Panc1 (cell line): ENCODE data around the gene ELAC1. TPM values are rescaled to one million over a fixed set of nuclear protein-coding genes. Genes with fewer than 3 reads are reported as not detected.

Experiments used
- ATAC-seq: fragments of 200-7000 bp; cut with Tn5 transposase; 2 replicates; pipeline ENCODE4 v1.9.1; 2020; ENCODE audit warnings: mild to moderate bottlenecking, moderate library complexity
- BruUV-seq: library from RNA; stranded (reverse); fragments of 400-500 nt; replicated peaks from 2 replicates; lab custom pipeline; 2021; lab: Mats Ljungman, UMichigan
- CTCF ChIA-PET: fragments of 300-600 bp; sonication (Branson Sonifier 250); formaldehyde crosslinking; loops from one replicate; lab custom pipeline; 2022; ENCODE audit warnings: antibody characterized with exemption; lab: Charles Lee
- POLR2A ChIA-PET: fragments of 300-600 bp; sonication (Branson Sonifier 250); formaldehyde crosslinking; loops from one replicate; lab custom pipeline; 2022; ENCODE audit warnings: antibody characterized with exemption; lab: Charles Lee
- DNase-seq: peaks from one replicate; pipeline ENCODE4 v3.0.0-alpha.2; 2010; ENCODE audit warnings: low read depth, low spot score
- H3K27ac ChIP-seq: 2 replicates; pipeline ENCODE4 v1.5.1; 2011; ENCODE audit warnings: mild to moderate bottlenecking, low read length, inconsistent platforms
- H3K27me3 ChIP-seq: fragments of 200-500 bp; sonication (Bioruptor generic); 2 replicates; pipeline ENCODE4 v1.6.0; 2014; ENCODE audit warnings: low read length, inconsistent platforms; ENCODE audit not compliant: control insufficient read depth, insufficient read depth
- H3K36me3 ChIP-seq: fragments of 200-500 bp; sonication (Bioruptor generic); 2 replicates; pipeline ENCODE4 v1.5.1; 2014; ENCODE audit warnings: inconsistent platforms, mild to moderate bottlenecking, low read length, moderate library complexity; ENCODE audit not compliant: control insufficient read depth, insufficient read depth
- H3K4me1 ChIP-seq: 2 replicates; pipeline ENCODE4 v1.5.1; 2011; ENCODE audit warnings: inconsistent platforms, mild to moderate bottlenecking, low read length, moderate library complexity; ENCODE audit not compliant: control insufficient read depth, insufficient read depth
- H3K4me3 ChIP-seq, 2 experiments: 2 replicates each; pipeline ENCODE4 v1.5.1; 2011 to 2012; ENCODE audit warnings: low read depth in 2 of 2, low read length in 2 of 2, mild to moderate bottlenecking in 2 of 2, inconsistent platforms in 1 of 2, moderate library complexity in 1 of 2
- H3K9me3 ChIP-seq: fragments of 200-500 bp; sonication (Bioruptor generic); 2 replicates; pipeline ENCODE4 v1.5.1; 2014; ENCODE audit warnings: low read depth, mild to moderate bottlenecking, inconsistent platforms, low read length, moderate library complexity; ENCODE audit not compliant: control insufficient read depth, insufficient read depth
- CTCF ChIP-seq: fragments of 450-650 bp; IDR thresholded peaks from 2 replicates; pipeline ENCODE4 v1.5.1; 2017; ENCODE audit warnings: mild to moderate bottlenecking
- POLR2AphosphoS5 ChIP-seq: IDR thresholded peaks from 2 replicates; pipeline ENCODE4 v1.6.1; 2012; ENCODE audit warnings: mild to moderate bottlenecking, low read depth, low read length, moderate library complexity
- REST ChIP-seq, 2 experiments: IDR thresholded peaks; 2 replicates each; pipeline ENCODE4 v1.6.1; 2011 to 2012; ENCODE audit warnings: low read depth in 2 of 2, control low read depth in 1 of 2, low read length in 1 of 2, mild to moderate bottlenecking in 1 of 2, moderate library complexity in 1 of 2; ENCODE audit not compliant: insufficient read depth in 1 of 2
- SIN3A ChIP-seq: IDR thresholded peaks from 2 replicates; pipeline ENCODE4 v1.6.1; 2012; ENCODE audit warnings: low read depth, mild to moderate bottlenecking, low read length, moderate library complexity, borderline replicate concordance; ENCODE audit not compliant: insufficient read depth
- TCF7L2 ChIP-seq: IDR thresholded peaks from 2 replicates; pipeline ENCODE4 v1.6.1; 2011; ENCODE audit warnings: mild to moderate bottlenecking, low read depth, low read length, inconsistent platforms
- in situ Hi-C: cut with HindIII; loops from 2 replicates; pipeline ENCODE4 v1.10.0; 2016; ENCODE audit warnings: low sequenced_read_pairs, low pct_unique_long_range_greater_than_20kb
- intact Hi-C: fragments of 100-400 bp; cut with micrococcal nuclease; formaldehyde crosslinking; loops from one replicate; pipeline ENCODE4 v1.10.0; 2022; ENCODE audit not compliant: unreplicated experiment
- total RNA-seq: library from RNA; stranded (reverse); gene quantifications from one replicate; pipeline ENCODE4 v1.2.1, GENCODE V29; 2021; ENCODE audit not compliant: unreplicated experiment

ELAC1 gene
- total RNA-seq, 1 experiment from 2014 or later = 4.6 TPM

- TF ChIP-seq TCF7L2 (no peak), POLR2AphosphoS5 (no peak), CTCF (no peak), REST (IDR thresholded peaks at IDR 0.05; ENCODE audit: insufficient read depth in 1 of 2, low read depth in 2 of 2, low read length in 1 of 2) (no peak), SIN3A (no peak)
- no peaks in the 10 kb centered on the region for H3K9me3 ChIP-seq
- ChIA-PET CTCF (interaction anchor here (0.7 kb wide), 1 partner anchor 20 kb away, joined by 4 read pairs; no protein-coding TSS in a partner anchor), POLR2A (interaction anchor here (0.7 kb wide), 1 partner anchor 10 kb away, joined by 8 read pairs; no protein-coding TSS in a partner anchor)
- no peak overlapping the region for H3K27ac ChIP-seq
- in situ Hi-C loops (no loop called here), intact Hi-C loops (no loop called here)
- ATAC-seq = no peak
- no peak for DNase-seq
- no peaks in the 10 kb centered on the region for H3K27me3 ChIP-seq
- no peak overlapping the region for H3K4me3 ChIP-seq
- no TSS peak for BruUV-seq
- no peaks in the 10 kb centered on the region for H3K36me3 ChIP-seq
- H3K4me1 ChIP-seq = no peaks in the 10 kb centered on the region
Measured at GRCh38 chr18:50956116-50956515, 11.7 kb upstream of the ELAC1 start.

- in situ Hi-C loops (no loop called here), intact Hi-C loops (no loop called here)
- H3K27ac ChIP-seq = no peak overlapping the region
- peaks cover 3% of the 10 kb centered on the region; the same call in 1 of the 2 replicates for H3K9me3 ChIP-seq
- no peak overlapping the region for H3K4me3 ChIP-seq
- no peaks in the 10 kb centered on the region for H3K27me3 ChIP-seq
- H3K4me1 ChIP-seq = no peaks in the 10 kb centered on the region
- POLR2A ChIA-PET = no interaction called here
- DNase-seq = no peak
- CTCF ChIA-PET = no interaction called here
- TF ChIP-seq REST (IDR thresholded peaks at IDR 0.05; ENCODE audit: insufficient read depth in 1 of 2, low read depth in 2 of 2, low read length in 1 of 2) (no peak), SIN3A (no peak), POLR2AphosphoS5 (no peak), TCF7L2 (no peak), CTCF (no peak)
- H3K36me3 ChIP-seq = no peaks in the 10 kb centered on the region
- no peak for ATAC-seq
- no TSS peak for BruUV-seq
Measured at GRCh38 chr18:50961974-50962373, 5.9 kb upstream of the ELAC1 start.
